ENCODE data around the gene CACNB2. TPM values are rescaled to one million over a fixed set of nuclear protein-coding genes. Genes with fewer than 3 reads are reported as not detected.

Gene CACNB2
- total and polyA plus RNA-seq, 2 experiments from 2014 or later = 4.6 to 5.3 TPM

DNA sequence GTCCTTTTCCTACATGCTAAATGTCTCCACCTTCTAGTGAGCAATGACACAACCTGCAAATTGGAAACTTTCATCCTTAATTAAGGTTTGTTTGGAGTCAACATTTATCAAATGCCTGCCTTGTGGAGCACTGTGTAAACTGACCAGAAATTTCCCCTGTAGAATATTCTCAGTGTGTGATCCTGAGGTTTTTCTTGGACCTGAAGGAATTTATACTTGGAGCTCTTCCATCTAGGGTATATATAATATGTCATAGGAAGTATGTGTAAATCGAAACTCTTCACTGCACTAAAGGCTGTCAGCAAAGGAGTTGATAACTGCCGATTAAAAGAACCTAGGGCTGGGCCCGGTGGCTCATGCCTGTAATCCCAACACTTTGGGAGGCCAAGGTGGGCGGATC, 358.8 kb downstream of the CACNB2 start:
- no peak for DNase-seq (ENCODE audit: low spot score)
- Histone ChIP-seq H3K4me3 (no peak overlapping the region), H3K4me1 (ENCODE audit: insufficient read depth) (no peaks in the 10 kb centered on the region), H3K4me2 (no peak overlapping the region), H2AFZ (no peak overlapping the region), H3K79me2 (no peaks in the 10 kb centered on the region), H3K27me3 (no peaks in the 10 kb centered on the region), H4K20me1 (ENCODE audit: insufficient read depth, poor library complexity, severe bottlenecking) (no peaks in the 10 kb centered on the region), H3K9me2 (replicated peaks; ENCODE audit: insufficient read depth) (no peaks in the 10 kb centered on the region), H3K36me3 (replicated peaks; ENCODE audit: insufficient read depth, low read depth) (no peaks in the 10 kb centered on the region), H3K27ac (no peak overlapping the region), H3K9me3 (ENCODE audit: low read depth) (no peaks in the 10 kb centered on the region)
- WGBS (ENCODE audit: low lambda C conversion rate, missing lambda C conversion rate) = 87% methylated on average over 4 of the region's 4 CpGs
- TF ChIP-seq, protein P1, sequence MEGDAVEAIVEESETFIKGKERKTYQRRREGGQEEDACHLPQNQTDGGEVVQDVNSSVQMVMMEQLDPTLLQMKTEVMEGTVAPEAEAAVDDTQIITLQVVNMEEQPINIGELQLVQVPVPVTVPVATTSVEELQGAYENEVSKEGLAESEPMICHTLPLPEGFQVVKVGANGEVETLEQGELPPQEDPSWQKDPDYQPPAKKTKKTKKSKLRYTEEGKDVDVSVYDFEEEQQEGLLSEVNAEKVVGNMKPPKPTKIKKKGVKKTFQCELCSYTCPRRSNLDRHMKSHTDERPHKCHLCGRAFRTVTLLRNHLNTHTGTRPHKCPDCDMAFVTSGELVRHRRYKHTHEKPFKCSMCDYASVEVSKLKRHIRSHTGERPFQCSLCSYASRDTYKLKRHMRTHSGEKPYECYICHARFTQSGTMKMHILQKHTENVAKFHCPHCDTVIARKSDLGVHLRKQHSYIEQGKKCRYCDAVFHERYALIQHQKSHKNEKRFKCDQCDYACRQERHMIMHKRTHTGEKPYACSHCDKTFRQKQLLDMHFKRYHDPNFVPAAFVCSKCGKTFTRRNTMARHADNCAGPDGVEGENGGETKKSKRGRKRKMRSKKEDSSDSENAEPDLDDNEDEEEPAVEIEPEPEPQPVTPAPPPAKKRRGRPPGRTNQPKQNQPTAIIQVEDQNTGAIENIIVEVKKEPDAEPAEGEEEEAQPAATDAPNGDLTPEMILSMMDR (IDR thresholded peaks at IDR 0.05; ENCODE audit: poor library complexity) = no peak
- TF ChIP-seq EZH2 (IDR thresholded peaks at IDR 0.05; ENCODE audit: borderline replicate concordance) (no peak), EZH2phosphoT487 (IDR thresholded peaks at IDR 0.05; ENCODE audit: low read depth, severe bottlenecking, unreplicated experiment) (no peak)

DNA sequence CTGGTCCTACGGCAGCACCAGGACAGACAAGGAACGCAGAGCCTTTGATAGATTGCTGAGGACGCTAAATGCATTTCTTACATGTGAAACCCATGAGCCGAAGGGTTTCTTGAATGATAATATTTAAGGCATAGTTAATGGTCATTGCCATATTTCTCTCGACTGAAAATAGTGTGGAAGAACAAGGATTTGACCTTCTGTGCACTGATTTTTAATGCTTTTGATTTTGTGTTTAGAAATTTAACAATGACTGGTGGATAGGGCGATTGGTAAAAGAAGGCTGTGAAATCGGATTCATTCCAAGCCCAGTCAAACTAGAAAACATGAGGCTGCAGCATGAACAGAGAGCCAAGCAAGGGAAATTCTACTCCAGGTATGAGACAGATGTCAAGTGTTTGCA, 360.4 kb downstream of the CACNB2 start:
- Histone ChIP-seq H3K36me3 (replicated peaks; ENCODE audit: insufficient read depth, low read depth) (no peaks in the 10 kb centered on the region), H3K27ac (no peak overlapping the region), H3K4me1 (ENCODE audit: insufficient read depth) (no peaks in the 10 kb centered on the region), H3K9me2 (replicated peaks; ENCODE audit: insufficient read depth) (no peaks in the 10 kb centered on the region), H3K4me2 (no peak overlapping the region), H2AFZ (no peak overlapping the region), H3K79me2 (no peaks in the 10 kb centered on the region), H3K4me3 (no peak overlapping the region), H3K27me3 (no peaks in the 10 kb centered on the region), H4K20me1 (ENCODE audit: insufficient read depth, poor library complexity, severe bottlenecking) (no peaks in the 10 kb centered on the region), H3K9me3 (ENCODE audit: low read depth) (no peaks in the 10 kb centered on the region)
- no peak for DNase-seq (ENCODE audit: low spot score)
- WGBS (ENCODE audit: low lambda C conversion rate, missing lambda C conversion rate) = 91% methylated on average over 7 of the region's 7 CpGs
- TF ChIP-seq, protein P1 (IDR thresholded peaks at IDR 0.05; ENCODE audit: poor library complexity) = no peak
- TF ChIP-seq EZH2phosphoT487 (IDR thresholded peaks at IDR 0.05; ENCODE audit: low read depth, severe bottlenecking, unreplicated experiment) = no peak
- TF ChIP-seq EZH2 (IDR thresholded peaks at IDR 0.05; ENCODE audit: borderline replicate concordance) = no peak

DNA sequence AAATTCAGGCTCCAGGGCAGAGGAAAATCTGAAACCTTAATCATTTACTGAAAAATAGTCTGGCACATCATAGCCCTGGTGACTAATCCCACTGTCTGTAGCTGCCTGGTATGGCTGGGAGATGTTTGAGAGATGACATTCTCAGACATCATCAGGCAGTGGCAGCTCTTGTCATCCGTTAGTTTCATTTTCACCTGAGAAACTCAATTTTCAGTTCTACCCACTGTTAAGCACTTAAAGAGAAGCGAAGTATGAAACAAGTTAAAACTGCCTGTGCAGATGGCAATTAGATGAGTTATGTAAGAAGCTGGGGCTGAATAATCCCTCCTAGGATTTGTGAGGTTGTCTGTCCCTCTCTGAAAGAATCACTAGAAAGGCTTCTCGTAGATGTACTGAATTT, 361.0 kb downstream of the CACNB2 start:
- H3K4me2 ChIP-seq = no peak overlapping the region
- DNase-seq (ENCODE audit: low spot score) = no peak
- H3K36me3 ChIP-seq (replicated peaks; ENCODE audit: insufficient read depth, low read depth) = no peaks in the 10 kb centered on the region
- H3K27ac ChIP-seq = no peak overlapping the region
- no peaks in the 10 kb centered on the region for H3K9me2 ChIP-seq (replicated peaks; ENCODE audit: insufficient read depth)
- H3K4me3 ChIP-seq = no peak overlapping the region
- WGBS (ENCODE audit: low lambda C conversion rate, missing lambda C conversion rate) = 78% methylated on average over 3 of the region's 3 CpGs
- no peaks in the 10 kb centered on the region for H3K9me3 ChIP-seq (ENCODE audit: low read depth)
- H3K4me1 ChIP-seq (ENCODE audit: insufficient read depth) = no peaks in the 10 kb centered on the region
- no peaks in the 10 kb centered on the region for H4K20me1 ChIP-seq (ENCODE audit: insufficient read depth, poor library complexity, severe bottlenecking)
- no peaks in the 10 kb centered on the region for H3K79me2 ChIP-seq
- H3K27me3 ChIP-seq = no peaks in the 10 kb centered on the region
- H2AFZ ChIP-seq = no peak overlapping the region
- no peak for TF ChIP-seq EZH2phosphoT487 (IDR thresholded peaks at IDR 0.05; ENCODE audit: low read depth, severe bottlenecking, unreplicated experiment)
- TF ChIP-seq EZH2 (IDR thresholded peaks at IDR 0.05; ENCODE audit: borderline replicate concordance) = no peak
- TF ChIP-seq, protein P1 (IDR thresholded peaks at IDR 0.05; ENCODE audit: poor library complexity) = no peak

DNA sequence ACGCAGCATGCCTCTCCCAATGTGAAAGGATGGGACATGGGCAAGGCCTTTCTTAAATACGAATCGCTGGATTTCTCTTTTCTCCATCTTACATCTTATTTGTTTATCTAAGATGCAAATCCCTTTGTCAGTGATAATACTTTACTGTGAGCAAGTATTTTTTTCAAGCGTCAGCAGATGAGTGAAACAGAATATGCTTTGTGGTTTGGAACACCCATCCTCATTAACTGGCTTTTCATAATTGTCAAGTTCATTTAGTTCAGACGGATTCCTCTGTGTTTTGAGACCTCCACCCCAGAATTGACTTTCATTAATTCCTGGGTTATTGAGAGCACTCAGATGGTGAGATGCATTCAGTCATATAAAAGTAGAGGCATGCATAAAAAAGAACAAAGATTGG, 361.4 kb downstream of the CACNB2 start:
- H2AFZ ChIP-seq = no peak overlapping the region
- WGBS (ENCODE audit: low lambda C conversion rate, missing lambda C conversion rate) = 80% methylated on average over 5 of the region's 5 CpGs
- no peaks in the 10 kb centered on the region for H3K79me2 ChIP-seq
- no peak for DNase-seq (ENCODE audit: low spot score)
- H3K4me1 ChIP-seq (ENCODE audit: insufficient read depth) = no peaks in the 10 kb centered on the region
- no peaks in the 10 kb centered on the region for H3K9me3 ChIP-seq (ENCODE audit: low read depth)
- no peaks in the 10 kb centered on the region for H3K36me3 ChIP-seq (replicated peaks; ENCODE audit: insufficient read depth, low read depth)
- no peak overlapping the region for H3K27ac ChIP-seq
- no peak overlapping the region for H3K4me2 ChIP-seq
- TF ChIP-seq EZH2phosphoT487 (IDR thresholded peaks at IDR 0.05; ENCODE audit: low read depth, severe bottlenecking, unreplicated experiment) (no peak), EZH2 (IDR thresholded peaks at IDR 0.05; ENCODE audit: borderline replicate concordance) (no peak)
- TF ChIP-seq, protein P1 (IDR thresholded peaks at IDR 0.05; ENCODE audit: poor library complexity) = no peak
- no peak overlapping the region for H3K4me3 ChIP-seq
- no peaks in the 10 kb centered on the region for H3K27me3 ChIP-seq
- no peaks in the 10 kb centered on the region for H4K20me1 ChIP-seq (ENCODE audit: insufficient read depth, poor library complexity, severe bottlenecking)
- no peaks in the 10 kb centered on the region for H3K9me2 ChIP-seq (replicated peaks; ENCODE audit: insufficient read depth)

Data from hepatocyte (in vitro differentiated cells).